ENCODE results near the gene SDHA.
"Not testable (repeated sequence)": the region's sequence is repeated elsewhere in the genome, so short reads cannot be mapped to it uniquely, and the experiment has no call there.

The SDHA gene

DNA sequence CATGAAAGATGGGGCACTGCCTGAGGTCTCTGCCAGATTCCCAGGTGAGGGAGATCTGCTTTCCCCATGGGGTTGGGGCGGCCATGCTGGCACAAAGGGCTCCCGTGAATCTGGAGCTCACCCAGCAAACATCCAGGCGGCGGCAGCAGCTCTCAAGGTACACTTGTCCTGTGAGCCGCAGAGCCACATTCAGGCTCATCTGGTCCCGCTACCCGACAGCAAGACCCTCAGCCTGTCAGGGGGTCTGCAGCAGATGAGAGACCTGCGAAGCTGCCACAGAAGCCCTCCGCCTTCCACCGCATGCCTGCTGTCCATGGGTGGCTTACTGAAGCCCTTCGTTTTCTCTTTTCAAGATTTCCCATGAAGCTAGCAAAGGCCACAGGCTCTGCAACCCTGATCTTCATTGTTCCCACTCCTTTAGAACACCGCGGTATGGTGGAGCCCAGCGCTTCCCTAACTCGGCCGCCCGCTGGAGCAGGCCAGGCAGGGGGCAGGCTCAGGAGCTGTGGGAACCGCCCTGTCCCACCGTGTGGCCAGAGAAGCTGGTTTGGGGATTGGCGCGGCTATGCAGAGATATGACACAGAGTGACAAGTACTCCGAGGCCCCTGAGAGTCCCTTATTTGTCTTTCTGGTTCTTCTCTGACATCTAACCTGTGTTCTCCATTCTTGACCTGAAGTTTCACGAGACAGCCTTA lies 18.0 kb upstream of the SDHA start:
- Mint-ChIP-seq H3K27ac (no peak overlapping the region), H3K4me1 (ENCODE audit: low read depth) (peaks cover 5% of the 10 kb centered on the region)

DNA sequence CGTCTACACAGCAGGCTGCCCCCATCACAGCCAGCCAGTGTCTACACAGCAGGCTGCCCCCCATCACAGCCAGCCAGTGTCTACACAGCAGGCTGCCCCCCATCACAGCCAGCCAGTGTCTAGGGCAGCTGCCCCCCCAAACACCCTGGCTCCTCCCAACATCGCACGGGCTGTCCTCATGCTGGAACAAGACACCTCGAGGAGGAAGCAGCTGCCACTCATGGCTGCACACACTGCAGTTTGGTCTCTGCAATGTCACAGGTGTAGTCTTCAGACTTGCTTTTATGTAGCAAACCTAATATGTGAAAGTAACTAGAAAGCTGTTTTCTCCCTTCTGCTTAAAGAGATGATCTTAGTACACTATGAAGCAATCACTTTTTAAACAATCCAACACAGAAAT lies 17.1 kb upstream of the SDHA start:
- H3K27me3 Mint-ChIP-seq = no peaks in the 10 kb centered on the region
- H3K27ac Mint-ChIP-seq = no peak overlapping the region
- no peaks in the 10 kb centered on the region for H3K9me3 Mint-ChIP-seq
- peaks cover 23% of the 10 kb centered on the region for H3K36me3 Mint-ChIP-seq (ENCODE audit: low read depth)
- H3K4me3 Mint-ChIP-seq = no peak overlapping the region
- peaks cover 5% of the 10 kb centered on the region for H3K4me1 Mint-ChIP-seq (ENCODE audit: low read depth)

More for the DNA sequence above, 18.0 kb upstream of the SDHA start:
- no peaks in the 10 kb centered on the region for H3K9me3 Mint-ChIP-seq
- peaks cover 14% of the 10 kb centered on the region for H3K36me3 Mint-ChIP-seq (ENCODE audit: low read depth)
- no peaks in the 10 kb centered on the region for H3K27me3 Mint-ChIP-seq
- H3K4me3 Mint-ChIP-seq = no peak overlapping the region

DNA sequence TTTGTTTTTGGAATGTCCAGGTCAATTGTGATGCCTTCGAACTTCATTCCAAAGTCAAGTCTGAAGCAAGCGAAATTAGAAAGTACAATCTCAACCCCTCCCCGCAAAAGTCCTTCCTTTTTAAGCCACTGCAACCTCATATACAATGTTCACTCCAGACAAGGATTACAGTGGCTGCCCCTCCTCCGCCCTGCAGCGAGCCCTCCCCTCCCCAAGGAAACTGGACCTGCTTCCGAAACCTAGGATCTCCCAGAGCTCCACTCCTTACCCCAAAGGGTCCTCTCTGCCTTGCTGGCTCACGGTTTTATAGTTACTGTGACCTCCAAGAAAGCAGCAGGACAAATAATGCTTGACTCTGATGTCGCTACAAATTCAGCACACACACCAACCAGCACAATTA lies 16.4 kb upstream of the SDHA start:
- H3K36me3 Mint-ChIP-seq (ENCODE audit: low read depth) = peaks cover 23% of the 10 kb centered on the region

DNA sequence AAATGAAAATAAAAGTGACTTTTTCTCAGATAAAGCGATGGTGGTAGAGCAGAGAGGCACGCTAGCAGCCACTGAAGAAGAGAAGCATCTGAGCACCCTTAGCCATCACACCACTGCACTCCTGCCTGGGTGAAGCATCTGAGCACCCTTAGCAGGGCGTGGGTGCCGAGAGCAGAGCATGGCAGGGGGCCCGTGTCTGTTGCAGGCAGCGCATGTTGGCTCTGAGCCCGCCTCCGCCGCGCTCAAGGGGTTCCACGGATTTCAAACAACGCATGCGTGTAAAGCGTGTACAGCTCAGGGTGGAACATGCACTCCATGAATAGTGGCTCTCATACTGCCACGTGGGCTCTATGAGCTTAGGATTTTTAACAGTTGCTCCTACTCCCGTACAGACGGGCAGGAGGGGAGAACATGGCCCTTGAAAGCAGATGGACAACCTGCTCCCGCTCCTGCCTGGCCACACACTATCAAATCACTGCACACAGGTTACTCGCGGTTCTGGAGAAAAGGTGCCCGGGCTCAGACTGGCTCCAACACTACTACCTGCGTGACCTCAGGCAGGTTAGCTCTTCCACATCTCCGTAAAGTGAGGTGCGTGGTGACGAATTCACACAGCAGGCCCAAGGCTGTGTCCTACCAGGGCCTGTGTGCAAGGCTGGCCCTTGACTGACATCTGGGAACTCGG lies 14.7 kb upstream of the SDHA start:
- no peaks in the 10 kb centered on the region for H3K9me3 Mint-ChIP-seq
- H3K4me1 Mint-ChIP-seq (ENCODE audit: low read depth) = peaks cover 8% of the 10 kb centered on the region
- peaks cover 38% of the 10 kb centered on the region for H3K36me3 Mint-ChIP-seq (ENCODE audit: low read depth)
- H3K27ac Mint-ChIP-seq = no peak overlapping the region
- no peak overlapping the region for H3K4me3 Mint-ChIP-seq
- H3K27me3 Mint-ChIP-seq = no peaks in the 10 kb centered on the region

More for the DNA sequence above, 16.4 kb upstream of the SDHA start:
- no peak overlapping the region for H3K27ac Mint-ChIP-seq
- no peaks in the 10 kb centered on the region for H3K9me3 Mint-ChIP-seq
- H3K27me3 Mint-ChIP-seq = no peaks in the 10 kb centered on the region
- H3K4me3 Mint-ChIP-seq = no peak overlapping the region
- peaks cover 5% of the 10 kb centered on the region for H3K4me1 Mint-ChIP-seq (ENCODE audit: low read depth)

DNA sequence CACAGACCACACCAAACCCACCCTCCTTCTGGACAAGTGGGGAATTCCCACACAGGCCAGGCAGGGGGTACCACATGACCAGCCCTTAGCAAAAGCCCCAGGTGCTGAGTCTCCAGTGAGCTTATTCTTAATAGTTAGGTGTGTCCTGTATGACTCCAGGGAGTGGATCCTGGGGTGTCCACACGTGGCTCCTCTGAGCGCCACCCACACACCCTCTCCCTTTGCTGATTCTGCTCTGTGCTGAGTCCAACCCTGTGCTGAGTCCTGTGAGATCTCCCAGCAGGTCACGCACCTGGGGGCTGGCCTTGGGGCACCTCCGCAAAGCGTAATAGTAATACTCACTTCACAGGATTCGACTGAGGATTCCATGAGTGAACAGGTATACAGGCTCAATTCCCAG lies 14.1 kb upstream of the SDHA start:
- H3K4me1 Mint-ChIP-seq (ENCODE audit: low read depth) = peaks cover 8% of the 10 kb centered on the region
- no peaks in the 10 kb centered on the region for H3K9me3 Mint-ChIP-seq
- no peaks in the 10 kb centered on the region for H3K27me3 Mint-ChIP-seq
- no peak overlapping the region for H3K4me3 Mint-ChIP-seq
- peaks cover 38% of the 10 kb centered on the region for H3K36me3 Mint-ChIP-seq (ENCODE audit: low read depth)
- no peak overlapping the region for H3K27ac Mint-ChIP-seq

DNA sequence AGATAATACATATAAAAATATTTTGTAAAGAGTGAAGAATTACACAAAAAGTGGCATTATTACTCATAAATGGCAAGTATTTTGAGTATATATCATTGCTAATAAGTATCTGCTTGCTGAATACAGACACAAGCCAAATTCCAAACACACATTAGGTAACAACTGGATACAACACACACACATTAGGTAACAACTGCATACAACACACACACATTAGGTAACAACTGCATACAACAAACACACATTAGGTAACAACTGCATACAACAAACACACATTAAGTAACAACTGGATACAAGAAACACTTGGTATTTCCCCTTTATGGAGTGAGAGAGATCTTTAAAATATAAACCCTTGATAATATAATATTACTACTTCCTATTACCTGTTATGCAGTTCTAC lies 13.7 kb upstream of the SDHA start:
- H3K27ac Mint-ChIP-seq = no peak overlapping the region
- H3K27me3 Mint-ChIP-seq = no peaks in the 10 kb centered on the region
- H3K4me1 Mint-ChIP-seq (ENCODE audit: low read depth) = peaks cover 9% of the 10 kb centered on the region
- peaks cover 38% of the 10 kb centered on the region for H3K36me3 Mint-ChIP-seq (ENCODE audit: low read depth)
- no peak overlapping the region for H3K4me3 Mint-ChIP-seq
- no peaks in the 10 kb centered on the region for H3K9me3 Mint-ChIP-seq

DNA sequence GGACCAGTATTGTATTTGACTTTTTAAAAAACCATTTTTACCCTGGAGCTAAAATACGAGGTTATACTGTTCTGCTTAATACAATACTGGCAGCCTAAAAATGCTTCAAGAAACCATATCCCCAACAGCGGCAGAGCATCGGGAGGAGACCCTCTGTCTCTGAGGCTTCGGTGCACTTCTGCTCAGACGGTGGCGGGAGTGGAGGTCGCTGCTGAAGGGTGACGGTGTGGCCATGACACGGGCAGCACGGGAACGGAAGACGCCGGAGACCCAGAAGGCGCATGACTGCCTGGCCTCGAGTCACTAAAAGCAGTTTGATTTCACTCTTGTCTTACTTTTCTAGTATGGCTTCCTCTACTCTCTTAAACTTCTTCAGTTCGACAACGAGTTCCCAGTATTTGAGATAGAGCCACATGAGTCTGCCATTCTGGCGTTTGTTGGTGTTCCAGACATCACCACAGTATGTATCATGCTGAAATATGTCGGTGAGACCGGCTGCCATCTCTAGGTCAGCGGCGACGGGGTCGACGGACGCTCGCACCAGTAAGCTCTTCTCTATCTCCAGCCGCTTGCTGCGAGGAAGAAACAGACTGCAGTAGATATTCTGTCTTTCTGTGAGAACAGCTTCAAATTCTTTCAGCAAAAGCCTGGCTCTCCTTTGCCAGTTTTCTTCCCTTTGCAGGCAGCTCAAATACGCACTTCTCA lies 13.0 kb upstream of the SDHA start:
- H3K27ac Mint-ChIP-seq = no peak overlapping the region
- H3K36me3 Mint-ChIP-seq (ENCODE audit: low read depth) = peaks cover 38% of the 10 kb centered on the region

DNA sequence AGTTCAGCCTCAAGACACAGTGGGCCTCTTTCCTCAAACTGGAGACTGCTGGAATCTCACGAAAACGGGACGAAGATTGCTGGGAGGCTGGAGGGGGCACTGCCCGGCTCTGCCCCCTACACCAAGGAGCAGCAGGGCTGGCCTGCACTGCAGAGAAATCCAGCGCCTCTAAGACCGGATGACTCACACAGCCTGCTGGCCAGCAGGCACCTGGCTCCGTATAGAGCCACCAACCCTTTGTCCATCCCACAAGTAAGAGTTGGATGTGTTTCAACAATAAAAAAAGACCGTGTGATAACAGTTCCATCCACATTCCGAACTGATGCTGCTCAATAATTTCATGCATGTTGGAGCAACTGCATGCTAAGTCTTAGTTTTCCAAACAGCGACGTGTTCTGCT lies 11.7 kb upstream of the SDHA start:
- H3K27me3 Mint-ChIP-seq = no peaks in the 10 kb centered on the region
- no peak overlapping the region for H3K4me3 Mint-ChIP-seq
- H3K9me3 Mint-ChIP-seq = no peaks in the 10 kb centered on the region
- peaks cover 15% of the 10 kb centered on the region for H3K4me1 Mint-ChIP-seq (ENCODE audit: low read depth)
- H3K36me3 Mint-ChIP-seq (ENCODE audit: low read depth) = peaks cover 38% of the 10 kb centered on the region
- H3K27ac Mint-ChIP-seq = no peak overlapping the region

More for the DNA sequence above, 13.0 kb upstream of the SDHA start:
- Mint-ChIP-seq H3K9me3 (no peaks in the 10 kb centered on the region), H3K4me1 (ENCODE audit: low read depth) (peaks cover 16% of the 10 kb centered on the region), H3K4me3 (no peak overlapping the region), H3K27me3 (no peaks in the 10 kb centered on the region)

DNA sequence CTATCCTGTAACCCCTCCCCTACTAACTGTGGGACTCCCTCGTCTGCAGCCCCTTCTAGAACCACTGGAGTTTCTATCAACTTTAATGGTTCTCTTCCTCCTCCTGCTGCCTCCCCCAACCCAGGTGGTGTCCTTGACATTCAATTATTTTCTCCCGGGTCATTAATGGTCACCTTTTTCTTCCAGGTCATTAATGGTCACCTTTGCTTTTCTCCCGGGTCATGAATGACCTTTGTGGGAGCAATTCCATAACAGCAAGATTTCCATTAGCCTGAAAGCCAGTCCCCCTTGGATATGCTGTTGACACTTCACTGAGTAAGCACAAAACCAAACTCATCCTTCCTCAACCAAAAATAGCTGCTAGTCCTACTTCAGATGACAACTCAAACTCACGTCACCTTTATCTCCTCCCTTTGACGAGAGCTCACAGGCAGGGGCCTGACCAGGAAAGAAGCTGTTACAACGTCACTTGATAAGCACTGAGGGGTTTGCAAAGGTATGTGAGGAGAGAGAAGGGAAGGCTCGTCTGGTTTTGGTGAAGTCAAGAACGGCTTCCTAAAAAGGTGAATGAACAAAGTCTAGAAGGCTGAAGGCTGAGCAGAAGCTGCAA lies 11.1 kb upstream of the SDHA start:
- peak overlapping the region; percentile 34 for H3K27ac Mint-ChIP-seq
- H3K4me3 Mint-ChIP-seq = no peak overlapping the region
- H3K4me1 Mint-ChIP-seq (ENCODE audit: low read depth) = peaks cover 14% of the 10 kb centered on the region
- H3K9me3 Mint-ChIP-seq = no peaks in the 10 kb centered on the region
- no peaks in the 10 kb centered on the region for H3K27me3 Mint-ChIP-seq
- peaks cover 38% of the 10 kb centered on the region for H3K36me3 Mint-ChIP-seq (ENCODE audit: low read depth)

DNA sequence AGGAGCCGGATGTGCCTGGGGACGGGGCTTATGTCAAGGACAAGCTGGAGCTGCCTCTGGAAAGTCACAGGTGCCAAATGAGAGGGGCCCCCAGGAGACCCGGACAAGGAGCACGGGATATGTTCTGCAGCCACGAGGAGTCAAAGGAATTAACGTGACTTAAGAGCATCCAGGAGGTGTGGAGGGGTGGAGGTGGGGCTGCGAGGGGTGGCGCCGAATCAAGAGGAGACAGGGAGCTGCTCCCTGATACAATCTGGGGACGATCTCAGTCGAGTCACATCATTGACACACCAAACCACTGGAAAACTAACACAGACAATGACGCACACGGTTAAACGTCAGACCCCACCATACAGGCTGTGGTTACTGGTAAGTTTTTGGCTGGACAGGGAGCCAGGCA lies 10.5 kb upstream of the SDHA start:
- Mint-ChIP-seq H3K27me3 (no peaks in the 10 kb centered on the region), H3K27ac (no peak overlapping the region), H3K36me3 (ENCODE audit: low read depth) (peaks cover 38% of the 10 kb centered on the region), H3K4me1 (ENCODE audit: low read depth) (peaks cover 14% of the 10 kb centered on the region), H3K4me3 (no peak overlapping the region), H3K9me3 (no peaks in the 10 kb centered on the region)

DNA sequence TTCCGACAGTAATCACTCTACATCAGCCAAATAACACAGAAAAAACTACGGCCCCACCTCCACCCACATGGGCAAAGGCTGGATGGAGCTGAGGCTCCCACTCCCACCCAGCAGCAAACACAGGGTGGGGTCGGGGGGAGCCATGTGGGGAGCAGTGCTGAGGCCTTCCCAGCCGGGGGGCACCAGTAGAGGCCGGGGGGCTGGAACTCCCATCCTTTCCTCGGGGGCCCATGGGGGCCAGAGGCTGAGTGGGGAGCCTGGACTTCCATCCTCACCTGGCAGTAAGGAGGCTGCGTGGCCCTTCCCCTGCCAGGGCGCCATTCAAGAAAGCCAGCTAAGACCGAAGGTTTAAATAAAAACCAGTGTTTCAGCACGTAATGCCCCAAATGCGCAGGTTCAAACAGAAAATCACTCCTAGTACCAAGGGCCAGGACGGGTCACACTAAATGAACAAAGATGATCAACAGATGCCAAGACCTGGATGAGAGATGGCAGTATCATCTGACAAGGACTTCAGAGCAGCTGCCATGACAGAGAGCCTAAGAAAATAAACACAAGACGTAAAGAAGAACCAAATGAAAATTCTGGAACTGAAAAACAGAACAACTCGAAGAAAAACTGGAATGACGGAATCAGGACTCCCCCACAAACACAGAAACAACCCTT lies 9.5 kb upstream of the SDHA start:
- Mint-ChIP-seq H3K27ac (no peak overlapping the region), H3K36me3 (ENCODE audit: low read depth) (peaks cover 36% of the 10 kb centered on the region), H3K4me1 (ENCODE audit: low read depth) (peaks cover 16% of the 10 kb centered on the region), H3K9me3 (no peaks in the 10 kb centered on the region), H3K27me3 (no peaks in the 10 kb centered on the region), H3K4me3 (no peak overlapping the region)

DNA sequence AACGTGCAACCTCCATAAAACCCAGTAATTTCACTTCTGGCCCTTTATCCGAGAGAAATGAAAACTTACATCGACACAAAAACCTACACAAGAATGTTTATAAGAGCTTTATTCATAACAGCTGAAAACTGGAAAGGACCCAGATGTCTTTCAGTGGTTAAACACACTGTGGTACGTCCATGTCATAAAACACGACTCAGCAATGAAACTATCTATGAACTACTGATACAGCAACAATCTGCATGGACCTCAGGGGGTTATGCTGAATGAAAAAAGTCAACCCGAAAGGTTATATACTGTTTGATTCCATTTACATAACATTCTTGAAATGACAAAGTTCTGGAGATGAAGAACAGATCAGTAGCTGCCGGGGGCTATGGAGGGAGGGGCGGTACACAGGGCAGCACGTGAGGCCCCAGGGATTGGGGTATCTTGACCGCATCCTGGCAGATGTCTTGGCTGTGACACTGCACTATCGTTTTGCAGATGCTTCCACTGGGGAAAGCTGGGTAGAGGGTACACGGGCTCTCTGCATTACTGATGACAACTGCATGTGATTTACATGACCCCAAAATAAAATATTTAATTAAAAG lies 4.2 kb upstream of the SDHA start:
- H3K27me3 Mint-ChIP-seq = no peaks in the 10 kb centered on the region
- H3K27ac Mint-ChIP-seq = peak overlapping the region; percentile 96
- H3K4me1 Mint-ChIP-seq (ENCODE audit: low read depth) = peaks cover 44% of the 10 kb centered on the region
- H3K9me3 Mint-ChIP-seq = no peaks in the 10 kb centered on the region
- peaks cover 20% of the 10 kb centered on the region for H3K36me3 Mint-ChIP-seq (ENCODE audit: low read depth)
- peak overlapping the region; percentile 28 for H3K4me3 Mint-ChIP-seq

DNA sequence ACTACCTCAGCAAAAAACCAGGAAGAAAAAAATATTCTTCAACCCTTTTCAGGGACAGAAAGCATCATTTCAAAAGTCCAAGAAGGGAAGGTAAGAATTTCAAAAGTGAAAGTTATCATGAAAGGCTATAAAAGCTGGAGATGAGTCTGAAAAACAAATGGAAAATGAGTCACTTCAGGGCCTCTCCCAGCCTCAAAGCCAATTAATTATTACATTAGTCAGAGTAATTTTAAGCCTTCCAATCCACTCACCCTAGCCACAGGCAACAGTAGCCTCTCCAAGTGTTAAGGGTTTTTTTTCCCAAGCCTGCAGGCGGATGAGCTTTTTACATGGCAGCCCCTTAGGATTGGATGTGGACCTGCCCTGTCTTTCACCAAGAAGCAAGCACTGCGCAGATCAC lies 2.9 kb upstream of the SDHA start:
- Mint-ChIP-seq H3K36me3 (ENCODE audit: low read depth) (peaks cover 23% of the 10 kb centered on the region), H3K27ac (peak overlapping the region; percentile 96), H3K4me3 (peak overlapping the region; percentile 75), H3K4me1 (ENCODE audit: low read depth) (peaks cover 44% of the 10 kb centered on the region)
- H3K27me3 Mint-ChIP-seq, H3K9me3 Mint-ChIP-seq: not testable (repeated sequence)

DNA sequence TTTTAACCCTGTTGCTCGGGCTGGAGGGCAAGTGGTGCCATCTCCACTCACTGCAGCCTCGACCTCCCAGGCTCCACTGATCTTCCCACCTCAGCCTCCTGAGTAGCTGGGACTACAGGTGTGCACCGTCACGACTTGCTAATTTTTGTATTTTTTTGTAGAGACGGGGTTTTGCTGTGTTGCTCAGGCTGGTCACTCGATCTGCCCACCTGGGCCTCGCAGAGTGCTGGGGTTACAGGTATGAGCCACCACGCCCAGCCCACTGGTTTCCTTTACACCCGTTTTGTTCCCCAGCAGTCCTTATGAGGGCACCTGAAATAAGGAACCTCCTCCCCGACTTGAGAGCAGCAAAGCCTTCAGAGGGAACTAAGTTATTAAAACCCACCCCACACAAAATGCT lies 2.0 kb upstream of the SDHA start:
- peak overlapping the region; percentile 75 for H3K4me3 Mint-ChIP-seq
- not testable (repeated sequence) for H3K9me3 Mint-ChIP-seq, H3K27me3 Mint-ChIP-seq
- peaks cover 49% of the 10 kb centered on the region for H3K4me1 Mint-ChIP-seq (ENCODE audit: low read depth)
- peaks cover 26% of the 10 kb centered on the region for H3K36me3 Mint-ChIP-seq (ENCODE audit: low read depth)
- peak overlapping the region; percentile 96 for H3K27ac Mint-ChIP-seq
